Renal cortical epithelial cell (primary cell): ENCODE results near the gene DIAPH2. TPM values are rescaled to one million over a fixed set of nuclear protein-coding genes. Genes with fewer than 3 reads are reported as not detected.

Source experiments
- DNase-seq: peaks from one replicate; pipeline ENCODE4 v3.0.0-alpha.2; 2011; ENCODE audit warnings: low read depth
- total RNA-seq: library from RNA; depleted of rRNA; stranded (reverse); fragments of >200 nt; gene quantifications from 2 replicates; pipeline ENCODE4 v1.2.3, GENCODE V29; 2014

The DIAPH2 gene
- total RNA-seq, 1 donor from 2014 or later: 15.4 TPM

- no peak for DNase-seq
Observed at GRCh38 chrX:97046867-97047266, 362.2 kb downstream of the DIAPH2 start.

- no peak for DNase-seq
Observed at GRCh38 chrX:97050392-97050791, 365.8 kb downstream of the DIAPH2 start.

DNA sequence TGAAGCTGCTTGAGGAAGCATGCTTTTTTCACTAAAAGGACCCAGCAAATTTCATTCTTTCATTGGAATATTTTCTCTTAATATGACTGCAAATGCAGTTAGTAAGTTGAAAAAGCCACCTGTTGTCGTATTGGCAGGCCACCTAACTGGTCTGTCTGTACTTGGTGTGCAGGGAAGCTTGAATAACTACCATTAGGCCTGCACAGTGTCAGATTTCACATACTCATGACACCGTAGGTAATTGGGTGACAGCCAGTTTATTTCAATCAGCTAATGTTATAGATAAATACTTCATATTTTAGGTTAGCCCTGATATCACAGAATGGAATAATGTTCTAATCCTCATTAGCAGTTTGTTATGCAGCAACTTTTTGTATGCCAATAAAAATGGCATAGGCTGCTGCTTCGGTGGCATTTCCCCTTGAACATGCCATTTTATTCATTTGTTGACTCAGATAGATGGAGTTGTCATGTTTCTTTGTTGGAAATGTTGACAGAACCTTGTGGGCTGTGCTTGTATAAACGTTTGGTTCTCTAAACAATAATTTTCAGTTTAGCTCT, 372.8 kb downstream of the DIAPH2 start:
- peak; percentile 10 for DNase-seq

GRCh38 chrX:97060020-97060419, 375.4 kb downstream of the DIAPH2 start:
- no peak for DNase-seq

GRCh38 chrX:97065066-97065465, 380.4 kb downstream of the DIAPH2 start:
- peak; percentile 6 for DNase-seq

GRCh38 chrX:97065973-97066372, 381.3 kb downstream of the DIAPH2 start:
- no peak for DNase-seq

DNA sequence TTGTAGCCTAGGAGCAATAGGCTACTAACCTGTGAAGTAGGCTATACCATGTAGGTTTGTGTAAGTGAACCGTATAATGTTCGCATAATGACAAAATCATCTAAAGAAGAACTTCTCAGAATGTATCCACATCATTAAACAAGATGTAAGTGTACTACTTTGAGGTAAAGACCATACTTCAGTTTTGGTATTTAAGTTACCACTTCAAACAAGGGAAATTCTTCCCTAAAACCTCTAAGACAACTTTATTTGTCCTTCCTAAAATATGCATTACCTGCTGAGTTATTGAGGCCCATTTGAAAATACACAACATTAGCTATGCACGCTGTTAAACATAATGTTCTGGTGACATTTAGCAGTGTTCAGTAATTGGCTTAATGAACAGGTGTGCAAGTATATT, 381.7 kb downstream of the DIAPH2 start:
- no peak for DNase-seq

DNA sequence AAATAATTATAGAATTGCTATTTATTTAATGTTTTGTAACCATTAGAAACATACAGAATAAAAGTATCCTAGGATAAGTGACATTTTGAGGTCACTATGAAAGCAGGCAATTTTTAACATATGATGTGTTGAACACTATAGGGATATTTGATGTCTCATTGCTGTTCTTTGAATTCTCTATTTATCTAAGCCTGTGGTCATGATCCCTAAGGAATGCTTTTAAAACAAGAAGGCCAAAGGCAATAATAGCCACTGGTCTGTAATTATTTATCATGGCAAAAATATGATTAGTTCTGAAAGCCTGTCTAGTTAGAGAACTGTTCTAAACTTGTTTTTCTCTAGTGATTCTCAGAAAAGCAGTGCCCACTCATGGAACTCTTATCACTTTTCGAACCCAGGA, 385.7 kb downstream of the DIAPH2 start:
- DNase-seq: no peak

GRCh38 chrX:97074400-97074799, 389.8 kb downstream of the DIAPH2 start:
- DNase-seq: no peak

DNA sequence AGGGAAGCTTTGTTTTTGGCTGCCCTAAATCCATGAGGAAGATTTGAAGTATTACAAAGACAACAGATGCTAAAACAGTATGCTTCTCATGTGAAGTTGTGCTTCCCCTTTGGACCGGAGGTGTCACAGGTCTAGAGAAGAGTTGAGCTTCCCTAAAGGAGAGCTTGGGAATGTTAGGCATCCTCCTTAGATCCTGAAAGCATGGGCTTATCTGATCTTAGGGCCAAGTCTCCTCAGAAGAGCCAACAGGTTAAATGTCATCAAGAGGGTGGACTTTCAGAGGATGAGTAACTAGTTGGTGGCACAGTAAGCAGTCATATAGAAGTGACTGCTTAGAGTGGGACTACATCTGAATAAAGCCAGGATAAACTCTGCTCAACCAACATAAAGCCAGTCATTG, 404.5 kb downstream of the DIAPH2 start:
- no peak for DNase-seq

GRCh38 chrX:97096385-97096784, 411.7 kb downstream of the DIAPH2 start:
- DNase-seq: peak; percentile 15

DNA sequence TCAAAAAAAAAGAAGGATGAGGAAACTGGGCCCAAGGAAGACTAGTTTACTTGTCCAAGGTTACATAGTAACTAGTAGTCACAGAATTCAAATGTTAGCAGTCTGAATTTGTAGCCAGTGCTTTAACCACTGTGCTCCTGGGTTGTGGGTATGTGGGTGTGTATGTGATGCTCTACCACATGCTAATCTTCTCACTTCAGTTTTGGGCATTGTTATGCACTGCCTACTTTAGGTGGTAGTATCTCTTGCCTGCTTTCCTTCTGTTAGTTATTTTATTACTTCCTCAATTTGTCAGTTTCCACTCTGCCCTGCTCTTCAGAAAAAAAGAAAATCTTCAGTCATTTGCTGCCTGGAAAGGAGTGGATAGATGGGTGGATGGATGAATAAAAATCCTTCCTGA, 418.3 kb downstream of the DIAPH2 start:
- DNase-seq: no peak

- no peak for DNase-seq
Observed at GRCh38 chrX:97109730-97110129, 425.1 kb downstream of the DIAPH2 start.

- peak; percentile 18 for DNase-seq
Observed at GRCh38 chrX:97117572-97117971, 432.9 kb downstream of the DIAPH2 start.

DNA sequence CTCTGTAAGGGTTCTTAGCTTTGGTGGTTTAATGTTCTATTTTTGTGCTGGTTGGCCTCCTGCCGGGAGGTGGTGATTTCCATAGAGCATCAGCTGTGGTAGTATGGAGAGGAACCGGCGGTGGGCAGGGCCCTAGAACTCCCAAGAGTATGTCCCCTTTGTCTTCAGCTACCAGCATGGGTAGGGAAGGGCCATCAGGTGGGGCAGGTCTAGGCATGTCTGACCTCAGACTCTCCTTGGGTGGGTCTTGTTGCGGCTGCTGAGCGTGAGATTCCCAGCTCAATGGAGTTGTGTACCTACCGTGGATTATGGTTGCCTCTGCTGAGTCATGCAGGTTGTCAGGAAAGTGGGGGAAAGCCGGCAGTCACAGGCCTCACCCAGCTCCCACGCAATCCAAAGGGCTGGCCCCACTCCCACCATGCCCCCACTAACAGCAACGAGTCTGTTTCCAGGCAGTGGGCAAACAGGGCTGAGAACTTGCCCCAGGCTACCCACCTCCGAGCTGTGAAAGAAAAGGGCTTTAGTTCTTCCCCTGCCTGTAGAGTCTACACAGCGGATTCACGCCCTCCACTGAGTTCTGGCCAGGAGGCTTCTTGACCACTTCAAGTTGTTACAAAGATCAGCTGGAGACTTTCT, 434.9 kb downstream of the DIAPH2 start:
- DNase-seq: no peak

DNA sequence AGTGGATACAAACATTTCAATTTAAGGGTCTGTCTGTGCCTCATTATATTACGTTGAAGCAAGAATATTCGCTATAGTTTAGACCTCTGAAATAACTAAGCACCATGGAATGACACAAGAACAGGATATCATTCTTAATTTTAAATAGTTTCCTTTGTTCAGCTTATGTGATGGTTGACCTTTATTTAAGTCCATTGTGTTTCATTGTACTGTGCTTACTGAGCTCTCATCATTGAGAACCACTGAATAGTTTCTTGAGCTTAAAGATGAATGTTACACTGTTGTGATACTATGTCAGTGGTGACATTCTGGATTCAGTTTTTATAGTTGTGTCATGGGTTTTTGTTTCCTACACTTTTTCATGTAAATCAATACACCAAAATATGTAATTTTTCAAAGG, 438.4 kb downstream of the DIAPH2 start:
- DNase-seq: no peak

GRCh38 chrX:97126020-97126419, 441.4 kb downstream of the DIAPH2 start:
- DNase-seq: peak; percentile 69

DNA sequence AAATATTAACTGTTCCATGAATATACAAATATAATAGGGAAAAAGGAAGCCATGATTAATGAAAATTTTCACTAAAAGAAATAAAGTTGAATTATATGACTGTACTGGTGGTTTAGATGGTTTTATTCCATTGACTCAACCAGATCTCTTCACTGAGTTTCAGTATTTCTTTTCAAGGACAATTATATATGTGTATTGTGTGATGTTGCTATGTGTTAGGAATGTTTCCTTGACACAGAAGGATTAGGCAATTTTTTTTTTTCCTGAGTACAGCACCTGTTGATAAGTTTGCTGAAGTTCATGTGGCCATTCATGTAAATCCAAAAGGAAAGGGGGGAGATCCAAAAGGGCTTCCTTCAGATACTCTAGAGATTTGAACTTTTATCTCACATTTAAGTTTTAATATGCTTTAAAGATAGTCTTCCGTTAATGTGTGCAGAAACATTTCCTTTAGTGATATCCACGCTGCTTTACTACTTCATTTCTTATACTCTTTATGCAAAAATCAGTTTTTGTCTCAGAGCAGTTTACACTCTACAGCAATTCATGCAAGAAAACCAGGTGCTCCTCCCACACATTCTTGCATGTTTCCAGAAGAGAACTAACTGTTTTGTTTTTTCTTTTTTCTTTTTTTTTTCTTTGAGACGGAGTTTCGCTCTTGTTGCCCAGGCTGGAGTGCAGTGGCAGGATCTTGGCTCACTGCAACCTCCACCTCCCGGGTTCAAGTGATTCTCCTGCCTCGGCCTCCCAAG, 448.2 kb downstream of the DIAPH2 start:
- DNase-seq: peak; percentile 82

DNA sequence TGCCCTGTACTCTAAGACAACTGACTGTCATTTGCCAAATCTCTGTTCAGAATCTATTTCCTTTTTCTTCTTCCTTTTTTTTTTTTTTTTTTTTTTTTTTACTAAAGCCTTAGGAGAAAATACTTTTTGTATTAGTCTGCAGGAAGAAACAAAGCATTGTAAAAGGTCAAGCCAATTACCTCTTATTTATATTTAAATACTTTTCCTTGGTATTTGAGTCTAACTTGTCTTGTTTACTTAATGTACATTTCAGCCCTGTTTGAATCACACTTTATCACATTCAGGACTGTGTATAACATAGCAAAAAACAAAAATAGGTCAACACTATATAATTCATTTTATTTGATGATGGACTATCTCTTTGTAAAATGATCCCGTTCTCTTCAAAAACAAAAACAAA, 461.3 kb downstream of the DIAPH2 start:
- DNase-seq: no peak

- DNase-seq: no peak
Observed at GRCh38 chrX:97155816-97156215, 471.2 kb downstream of the DIAPH2 start.

GRCh38 chrX:97158269-97158668, 473.6 kb downstream of the DIAPH2 start:
- DNase-seq: peak; percentile 11

- DNase-seq: peak; percentile 63
Observed at GRCh38 chrX:97159916-97160800, 475.5 kb downstream of the DIAPH2 start.
